T-helper 1 cell treated with Interleukin-12 subunit alpha and Interleukin-12 subunit beta and Interleukin-4 antibody, amounts not matched to agents 30 ng/mL and 1 ng/mL, for 36 hours (primary cell): Measurements from ENCODE around the gene CPT2. TPM values are rescaled to one million over a fixed set of nuclear protein-coding genes. Genes with fewer than 3 reads are reported as not detected.

Experiments
- intact Hi-C: fragments of 100-400 bp; cut with micrococcal nuclease; formaldehyde crosslinking; loops from one replicate; pipeline ENCODE4 v1.15.1; 2024
- total RNA-seq: library from RNA; stranded (reverse); gene quantifications from 2 replicates; pipeline ENCODE4 v1.2.3, GENCODE V29; 2022

CPT2 gene
- 12.4 and 12.9 TPM in 2 replicates for total RNA-seq

DNA sequence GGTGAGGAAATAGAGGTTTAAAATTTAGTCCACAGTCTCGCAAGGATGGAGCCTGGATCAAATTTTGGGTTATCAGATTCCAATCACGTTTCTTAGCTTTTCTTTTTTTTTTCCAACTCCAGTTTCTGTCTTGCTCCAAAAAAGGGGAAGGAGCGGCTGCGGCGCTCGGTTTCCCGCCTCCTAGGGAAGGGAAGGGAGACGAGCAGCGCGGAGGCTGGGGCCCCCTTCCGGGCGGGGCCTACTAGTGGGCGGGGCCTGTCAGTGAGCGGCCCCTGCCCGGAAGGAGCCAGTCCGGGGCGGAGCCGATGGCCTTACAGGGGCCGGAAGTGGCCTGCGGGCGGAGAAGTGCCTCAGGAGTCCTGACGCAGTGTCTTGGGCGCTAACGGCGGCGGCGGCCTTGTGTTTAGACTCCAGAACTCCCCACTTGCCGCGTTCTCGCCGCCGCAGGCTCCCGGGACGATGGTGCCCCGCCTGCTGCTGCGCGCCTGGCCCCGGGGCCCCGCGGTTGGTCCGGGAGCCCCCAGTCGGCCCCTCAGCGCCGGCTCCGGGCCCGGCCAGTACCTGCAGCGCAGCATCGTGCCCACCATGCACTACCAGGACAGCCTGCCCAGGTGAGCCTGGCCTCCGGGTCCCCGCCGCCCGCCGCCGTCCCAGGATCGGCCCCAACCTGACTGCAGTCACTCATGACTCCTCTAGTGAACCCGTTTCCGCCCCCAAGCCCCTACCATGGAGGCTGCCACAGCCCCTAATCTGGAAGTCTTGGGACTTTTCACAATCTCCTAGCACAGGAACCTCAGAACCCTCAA lies at the start of gene CPT2:
TSS of gene CPT2 (plus strand) at position 340 of the 806 bp plus-strand sequence. CDS start at position 460, 120 bp downstream.
- intact Hi-C loops: loop anchor here (1.0 to 5.0 kb wide), 19 partner anchors 14 to 1826 kb away; partner anchors contain the start of genes CC2D1B, CZIB, ECHDC2 and EPS15

DNA sequence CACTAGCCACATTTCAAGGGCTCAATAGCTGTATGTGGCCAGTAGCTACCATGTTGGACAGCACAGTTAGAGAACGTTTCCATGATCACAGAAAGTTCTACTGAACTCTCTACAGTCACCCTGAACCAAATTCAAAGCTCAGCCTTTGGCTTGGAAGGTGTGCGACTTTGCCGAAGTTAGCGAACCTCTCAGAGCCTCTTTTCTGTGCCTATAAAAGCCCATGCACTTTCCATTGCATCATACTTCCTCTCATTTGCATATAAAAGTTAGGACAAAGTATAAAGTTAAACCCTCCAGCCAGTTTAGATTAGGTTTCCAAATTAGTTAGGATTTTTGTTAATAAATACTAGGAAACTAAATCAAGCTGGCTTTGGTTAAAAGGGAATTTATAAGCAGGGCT lies 49.5 kb upstream of the CPT2 start:
- intact Hi-C loops: no loop called here

DNA sequence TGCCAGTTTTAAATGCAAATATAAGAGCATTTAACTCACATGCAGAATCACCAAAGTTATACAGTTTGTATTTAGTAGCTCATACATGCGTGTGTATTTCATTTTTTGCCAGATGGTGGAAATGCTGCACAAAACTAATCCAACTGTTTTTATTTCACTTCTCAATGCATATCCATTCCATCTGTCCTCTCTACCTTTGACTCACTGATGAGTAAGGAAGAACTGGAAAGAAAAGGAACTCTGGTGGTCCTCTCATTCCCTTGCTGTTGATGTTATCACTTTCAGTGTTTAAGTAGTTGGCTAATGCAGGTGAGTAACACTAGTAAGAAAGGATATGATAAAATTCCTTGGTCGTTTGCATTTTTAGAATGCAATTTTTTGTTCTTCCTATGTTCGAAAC lies 48.5 kb upstream of the CPT2 start:
- intact Hi-C loops: no loop called here

DNA sequence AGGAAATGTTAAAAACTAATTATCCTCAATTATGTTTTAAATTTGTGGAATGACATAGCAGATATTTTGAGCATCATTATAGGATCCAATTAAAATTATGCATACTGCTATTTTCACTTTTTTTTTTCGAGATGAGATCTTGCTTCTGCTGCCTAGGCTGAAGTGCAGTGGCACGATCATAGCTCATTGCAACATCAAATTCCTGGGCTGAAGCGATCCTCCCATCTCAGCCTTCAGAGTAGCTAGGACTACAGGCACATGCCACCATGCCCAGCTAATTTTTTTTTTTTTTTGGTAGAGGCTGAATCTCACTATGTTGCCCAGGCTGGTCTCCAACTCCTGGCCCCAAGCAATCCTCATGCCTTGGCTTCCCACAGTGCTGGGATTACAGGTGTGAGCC lies 42.9 kb upstream of the CPT2 start:
- intact Hi-C loops: no loop called here

DNA sequence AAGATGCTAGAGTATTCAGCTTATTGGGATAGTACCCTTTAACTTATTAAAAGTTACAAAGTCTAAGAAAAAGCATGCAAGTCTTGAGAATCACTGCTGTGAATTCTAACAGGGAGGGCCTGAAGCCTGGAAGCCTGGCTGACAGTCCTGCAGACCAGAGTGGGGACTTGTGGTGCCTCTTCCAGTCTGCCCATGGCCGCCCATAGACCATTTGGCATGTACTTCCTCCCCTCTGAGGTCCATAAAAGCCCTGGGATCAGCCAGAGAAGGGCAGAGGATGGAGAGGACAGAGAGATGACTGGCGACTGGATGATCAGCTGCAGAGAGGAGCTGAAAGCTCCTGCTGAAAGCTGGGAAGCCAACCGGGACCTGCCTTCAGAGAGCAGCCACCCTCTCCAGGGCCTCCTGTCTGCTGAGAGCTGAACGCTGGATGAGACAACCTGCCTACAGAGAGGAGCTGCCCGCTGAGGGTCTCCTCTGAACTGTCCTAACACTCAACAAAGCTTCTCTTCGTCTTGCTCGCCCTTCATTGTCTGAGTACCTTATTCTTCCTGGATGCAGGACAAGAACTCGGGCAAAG lies 41.7 kb upstream of the CPT2 start:
- intact Hi-C loops: no loop called here

DNA sequence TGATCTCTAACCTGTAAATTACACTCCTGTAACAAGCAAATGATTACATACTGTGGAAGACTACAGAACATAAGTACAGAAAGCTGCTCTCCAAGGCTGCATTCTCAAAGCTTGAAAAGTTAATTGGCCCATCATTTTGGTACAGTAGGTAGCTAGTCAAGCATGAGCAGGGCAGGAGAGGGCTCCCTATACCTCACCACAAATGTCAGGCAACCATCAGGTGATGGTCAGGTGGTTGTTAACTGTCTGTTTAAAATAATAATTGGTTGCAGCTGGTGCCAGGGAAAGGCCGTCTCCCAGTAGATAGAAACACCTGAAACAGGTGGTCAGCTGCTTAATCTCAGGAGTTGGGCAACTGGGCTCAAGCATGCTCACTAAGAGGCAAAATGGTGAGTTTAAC lies 41.1 kb upstream of the CPT2 start:
- intact Hi-C loops: no loop called here

DNA sequence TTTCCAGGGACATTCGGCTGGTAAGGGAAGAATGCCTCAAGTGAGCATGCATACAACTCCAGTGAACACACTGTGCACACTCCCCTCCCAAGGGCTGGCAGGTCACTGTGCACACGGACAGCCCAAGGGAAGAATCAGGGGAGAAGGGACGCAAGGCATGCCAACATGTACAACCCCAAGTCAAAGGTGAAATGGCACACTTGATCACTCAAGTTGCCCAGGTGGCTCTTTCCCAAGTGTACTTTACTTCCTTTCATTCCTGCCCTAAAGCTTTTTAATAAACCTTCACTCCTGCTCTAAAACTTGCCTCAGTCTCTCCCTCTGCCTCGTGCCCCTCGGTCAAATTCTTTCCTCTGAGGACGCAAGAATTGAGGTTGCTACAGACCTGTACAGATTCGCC lies 40.7 kb upstream of the CPT2 start:
- intact Hi-C loops: no loop called here

DNA sequence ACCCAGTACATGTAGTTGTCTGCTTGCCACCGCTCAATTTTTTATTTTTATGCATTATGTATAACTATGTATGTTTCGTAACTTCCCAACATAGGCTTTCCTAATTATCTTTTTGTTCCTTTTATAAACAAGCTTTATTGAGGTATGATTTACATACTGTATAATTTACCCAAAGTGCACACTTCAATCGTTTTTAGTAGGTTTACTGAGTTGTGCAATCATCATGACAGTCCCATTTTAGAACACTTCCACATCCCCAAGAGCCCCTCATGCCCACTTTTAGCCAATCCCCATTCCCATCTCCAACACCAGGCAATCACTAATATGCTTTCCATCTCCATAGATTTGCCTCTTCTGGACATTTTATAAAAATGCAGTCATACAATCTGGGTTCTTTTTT lies 39.8 kb upstream of the CPT2 start:
- intact Hi-C loops: no loop called here

DNA sequence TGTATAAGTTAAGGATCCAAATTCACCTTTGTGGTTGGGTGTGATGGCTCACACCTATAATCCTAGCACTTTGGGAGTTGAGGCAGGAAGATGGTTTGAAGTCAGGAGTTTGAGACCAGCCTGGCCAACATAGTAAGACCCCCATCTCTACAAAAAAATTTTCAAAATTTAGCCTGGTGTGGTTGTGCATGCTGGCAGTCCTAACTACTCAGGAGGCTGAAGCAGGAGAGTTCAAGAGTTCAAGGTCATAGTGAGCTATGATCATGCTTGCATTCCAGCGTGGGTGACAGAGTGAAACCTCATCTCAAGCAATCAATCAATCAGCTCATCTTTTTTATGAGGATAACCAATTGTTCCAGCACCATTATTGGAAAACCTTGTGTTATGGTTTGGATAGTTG lies 37.7 kb upstream of the CPT2 start:
- intact Hi-C loops: loop anchor here (1.0 kb wide), 1 partner anchor 37 kb away; no protein-coding TSS in a partner anchor

DNA sequence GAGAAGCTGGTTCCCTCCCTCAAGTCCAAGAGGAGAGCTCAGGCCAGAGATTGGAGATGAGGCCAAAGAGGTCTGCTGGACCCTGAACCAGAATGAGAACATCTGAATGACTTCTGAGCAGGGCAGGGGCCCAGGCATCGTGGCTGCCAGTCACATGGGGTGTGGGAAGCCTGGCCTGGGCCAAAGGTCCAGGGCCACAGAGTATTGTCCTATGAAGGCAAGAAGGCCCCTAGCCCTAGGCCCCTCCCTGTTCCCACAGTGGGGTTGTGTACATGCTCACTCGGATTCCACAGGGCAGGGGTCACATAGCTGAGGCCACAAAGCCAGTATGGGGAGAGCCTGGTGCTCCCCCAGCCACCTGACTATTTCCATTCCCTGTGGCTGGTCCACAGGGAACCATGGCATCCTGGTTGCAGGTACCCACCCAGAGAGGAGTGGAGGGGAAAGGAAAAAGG lies 35.7 kb upstream of the CPT2 start:
- intact Hi-C loops: no loop called here

DNA sequence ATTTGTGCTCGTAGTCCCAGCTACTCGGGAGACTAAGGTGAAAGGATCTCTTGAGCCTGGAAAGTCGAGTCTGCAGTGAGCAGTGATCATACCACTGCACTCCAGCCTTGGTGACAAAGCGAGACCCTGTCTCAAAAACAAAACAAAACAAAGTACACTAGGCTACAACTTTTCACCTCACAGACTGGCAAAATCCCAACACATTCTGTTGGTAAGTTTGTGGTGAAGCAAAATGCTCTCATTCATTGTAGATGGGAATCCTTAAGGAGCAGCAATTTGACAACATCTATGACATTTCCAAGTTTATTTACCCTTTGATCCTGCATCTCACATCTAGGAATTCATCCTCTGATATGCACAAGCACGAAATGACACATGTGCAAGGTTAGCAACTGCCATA lies 34.0 kb upstream of the CPT2 start:
- intact Hi-C loops: no loop called here

DNA sequence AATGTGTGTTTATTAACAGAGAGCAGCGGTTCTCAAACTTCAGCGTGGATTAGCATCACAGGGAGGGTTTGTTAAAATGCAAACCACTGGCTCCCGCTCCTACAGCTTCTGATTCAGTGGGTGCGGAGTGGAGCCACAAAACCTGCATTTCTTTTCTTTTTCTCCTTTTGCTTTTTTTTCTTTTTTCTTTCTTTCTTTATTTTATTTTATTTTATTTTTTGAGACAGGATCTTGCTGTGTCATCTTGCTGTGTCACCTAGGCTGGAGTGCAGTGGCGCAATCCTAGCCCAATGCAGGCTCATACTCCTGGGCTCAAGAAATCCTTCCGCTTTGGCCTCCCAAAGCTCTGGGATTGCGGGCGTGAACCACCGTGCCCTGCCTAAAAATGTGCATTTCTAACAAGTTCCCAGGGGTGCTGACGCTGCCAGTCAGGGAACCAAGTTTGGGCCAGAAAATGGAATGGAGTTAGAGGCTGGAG lies 33.3 kb upstream of the CPT2 start:
- intact Hi-C loops: no loop called here

DNA sequence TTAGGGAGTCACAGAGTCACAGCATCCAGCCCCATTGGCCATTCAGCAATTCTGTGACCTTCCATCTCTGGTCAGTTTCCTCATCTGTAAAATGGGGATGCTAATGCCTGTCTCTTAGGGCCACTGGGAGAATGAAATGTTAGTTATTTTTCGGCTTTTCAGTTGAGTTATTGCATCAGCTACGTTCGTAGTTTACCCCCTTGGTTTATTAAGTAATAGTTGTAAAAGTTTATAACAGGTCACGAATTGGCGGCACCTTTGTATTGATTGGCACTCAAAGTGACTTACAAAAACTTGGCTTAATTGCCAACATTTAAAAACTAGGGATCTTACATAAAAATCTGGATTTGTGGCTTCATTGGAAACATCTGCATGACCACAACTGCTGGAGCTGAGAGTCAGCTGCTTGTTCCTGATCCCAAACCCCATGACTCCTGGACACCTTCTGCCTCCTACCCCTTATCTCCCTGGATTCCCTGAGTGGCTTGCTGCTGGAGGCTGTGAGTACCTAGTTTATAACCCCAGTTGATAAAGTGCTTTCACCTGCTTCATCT lies 31.1 kb upstream of the CPT2 start:
- intact Hi-C loops: no loop called here

DNA sequence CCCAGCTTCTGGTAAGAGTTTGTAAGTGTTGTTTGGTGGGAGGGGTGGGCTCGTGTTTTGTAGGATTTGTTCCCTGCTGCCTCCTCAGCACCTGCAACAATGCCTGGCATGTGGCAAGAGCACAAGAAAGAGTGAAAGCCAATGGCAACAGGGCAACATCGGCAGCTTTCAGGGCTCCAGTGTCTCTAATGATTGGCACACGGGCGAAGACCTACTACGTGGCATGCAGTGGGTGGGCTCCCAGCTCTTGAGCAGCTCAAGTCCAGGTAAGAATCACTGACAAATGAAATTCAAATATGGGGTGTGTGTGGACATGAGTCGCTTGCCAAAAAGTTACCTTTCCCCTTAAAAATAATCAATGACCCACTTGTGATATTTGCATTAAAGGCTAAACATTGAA lies 30.3 kb upstream of the CPT2 start:
- intact Hi-C loops: no loop called here

DNA sequence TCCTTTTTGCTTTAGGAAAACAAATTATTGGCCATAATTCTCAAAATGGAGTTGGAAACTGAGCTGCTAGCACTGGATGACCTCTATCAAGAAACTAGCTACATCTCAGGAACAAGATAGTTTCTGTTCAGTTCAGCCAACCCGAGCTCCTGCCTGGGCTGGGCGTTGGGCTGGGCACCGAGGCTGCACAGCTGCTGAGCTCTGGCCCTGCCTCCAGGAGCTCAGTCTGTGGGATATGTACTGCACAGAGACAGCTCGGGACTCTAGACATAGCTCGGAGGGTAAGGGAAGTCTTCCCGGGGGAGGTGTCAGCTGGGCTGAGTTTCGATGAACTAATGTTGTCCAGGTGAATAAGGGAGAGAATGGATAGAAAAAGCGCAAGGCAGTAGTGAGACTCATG lies 29.7 kb upstream of the CPT2 start:
- intact Hi-C loops: no loop called here

DNA sequence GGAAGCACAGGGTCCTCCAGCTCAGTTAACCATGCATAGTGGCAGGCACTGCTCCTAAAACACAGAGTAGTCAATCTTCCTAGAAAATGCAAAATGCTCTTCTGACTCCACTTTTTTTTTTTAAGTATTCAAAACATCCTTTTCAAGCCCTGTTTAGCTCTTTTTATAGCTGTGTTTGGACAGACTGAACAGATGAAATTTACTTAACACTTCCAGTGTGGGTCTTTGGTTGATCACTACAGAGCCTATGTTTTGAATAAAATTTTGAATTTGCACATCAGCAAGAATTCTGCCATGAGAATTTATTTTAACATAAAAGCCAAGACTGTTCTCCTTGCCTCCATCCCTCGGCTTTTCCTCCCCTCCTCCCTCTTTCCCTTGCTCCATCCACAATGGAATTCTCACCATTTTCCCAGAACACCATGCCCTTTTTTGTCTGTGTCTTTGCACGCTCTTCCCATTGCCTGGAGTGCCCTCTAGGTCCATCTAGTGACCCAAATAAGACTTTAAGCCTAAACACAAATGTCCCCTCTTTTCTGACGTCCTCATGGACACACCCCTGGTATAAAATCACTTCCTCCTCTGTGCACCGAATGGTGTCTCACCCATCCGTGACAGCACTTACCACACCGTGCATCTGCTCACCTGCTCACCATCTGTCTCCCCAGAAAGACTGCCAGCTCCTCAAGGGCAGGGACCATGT lies 24.0 kb upstream of the CPT2 start:
- intact Hi-C loops: no loop called here

DNA sequence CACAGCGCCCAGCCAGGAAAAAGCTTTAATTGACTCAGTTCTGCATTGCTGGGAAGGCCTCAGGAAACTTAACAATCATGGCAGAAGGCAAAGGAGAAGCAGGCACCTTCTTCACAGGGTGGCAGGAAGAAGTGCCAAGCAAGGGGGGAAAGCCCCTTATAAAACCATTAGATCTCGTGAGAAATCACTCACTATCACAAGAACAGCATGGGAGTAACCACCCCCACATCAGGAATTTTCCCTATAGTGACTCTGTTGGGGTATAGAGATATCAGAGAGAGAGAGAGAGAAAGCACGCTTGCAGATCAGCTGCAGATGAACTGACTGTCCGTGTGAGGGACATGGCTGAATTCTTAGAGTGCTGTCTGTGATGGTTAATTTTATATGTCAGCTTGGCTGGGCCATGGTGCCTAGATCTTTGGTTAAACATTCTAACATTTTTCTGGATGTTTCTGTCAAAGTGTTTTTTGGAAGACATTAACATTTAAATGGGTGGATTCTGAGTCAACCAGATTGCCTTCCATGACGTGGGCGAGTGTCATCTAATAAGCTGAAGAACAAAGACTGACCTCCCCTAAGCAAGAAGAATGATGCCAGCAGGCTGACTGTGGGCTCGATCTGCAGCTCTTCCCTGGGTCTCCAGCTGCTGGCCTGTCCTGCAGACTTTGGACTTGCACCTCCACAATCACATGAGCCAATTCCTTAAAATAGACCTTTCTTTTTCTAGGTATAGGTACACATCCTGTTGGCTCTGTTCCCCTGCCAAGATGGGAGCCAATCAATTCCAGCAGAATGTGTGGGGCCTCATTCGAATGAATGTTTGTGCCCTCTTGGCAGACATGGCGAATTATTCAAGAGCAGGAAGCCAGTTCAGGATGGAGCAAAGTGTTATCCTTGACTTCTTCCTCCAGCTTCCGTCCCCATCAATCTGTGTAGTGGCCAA lies 21.4 kb upstream of the CPT2 start:
- intact Hi-C loops: no loop called here

DNA sequence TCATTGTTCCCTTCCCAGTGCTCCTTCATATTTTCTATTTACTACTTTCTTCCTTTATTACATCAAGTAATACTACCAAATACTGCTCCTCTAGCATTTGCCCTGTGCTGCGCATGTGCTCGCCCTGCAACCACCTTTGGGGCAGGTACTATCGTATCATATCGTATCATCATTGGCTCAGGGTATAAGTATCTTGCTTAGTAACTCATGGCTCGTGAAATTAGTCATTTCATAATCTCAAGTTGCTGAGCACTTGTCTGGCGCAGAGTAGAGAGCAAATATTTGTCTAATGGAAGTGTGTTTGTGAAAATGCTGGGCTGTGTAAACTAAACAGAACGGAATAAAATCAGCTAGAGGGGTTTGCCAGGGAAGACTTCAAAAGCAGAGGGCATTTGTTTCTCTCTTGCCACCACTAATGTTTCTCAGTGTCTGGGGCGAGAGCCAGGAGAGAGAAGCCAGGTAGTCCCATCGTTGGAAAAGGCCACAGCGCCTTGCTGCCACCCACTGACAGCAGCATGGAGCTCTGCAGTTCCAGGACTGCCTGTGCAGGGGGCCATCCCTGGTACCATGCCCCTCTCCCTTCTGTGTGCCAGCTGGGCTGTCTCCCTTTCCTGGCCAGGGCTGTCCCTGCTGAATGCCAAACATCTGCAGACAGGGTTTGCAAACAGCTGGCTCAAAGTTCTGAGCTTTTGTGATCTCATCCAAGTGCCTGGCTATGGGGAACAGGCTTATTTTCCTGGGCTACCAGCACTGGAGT lies 20.0 kb upstream of the CPT2 start:
- intact Hi-C loops: no loop called here

DNA sequence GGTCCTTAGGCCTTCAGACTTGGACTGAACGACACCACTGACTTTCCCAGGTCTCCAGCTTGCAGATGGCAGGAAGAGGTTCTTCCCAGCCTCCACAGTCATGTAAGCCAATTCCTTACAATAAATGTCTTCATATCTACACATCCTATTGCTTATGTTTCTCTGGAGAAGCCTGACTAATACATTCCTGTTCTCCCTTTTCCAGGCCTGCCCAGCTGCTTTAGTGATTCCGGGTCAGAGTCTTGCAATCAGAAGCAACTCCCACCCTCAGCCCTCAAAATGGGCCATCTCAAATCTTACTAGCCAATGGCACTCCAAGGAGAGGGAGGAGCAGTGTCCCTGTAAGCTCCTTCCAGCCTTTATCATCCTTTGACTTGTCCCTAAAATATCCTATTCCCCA lies 16.4 kb upstream of the CPT2 start:
- intact Hi-C loops: no loop called here

DNA sequence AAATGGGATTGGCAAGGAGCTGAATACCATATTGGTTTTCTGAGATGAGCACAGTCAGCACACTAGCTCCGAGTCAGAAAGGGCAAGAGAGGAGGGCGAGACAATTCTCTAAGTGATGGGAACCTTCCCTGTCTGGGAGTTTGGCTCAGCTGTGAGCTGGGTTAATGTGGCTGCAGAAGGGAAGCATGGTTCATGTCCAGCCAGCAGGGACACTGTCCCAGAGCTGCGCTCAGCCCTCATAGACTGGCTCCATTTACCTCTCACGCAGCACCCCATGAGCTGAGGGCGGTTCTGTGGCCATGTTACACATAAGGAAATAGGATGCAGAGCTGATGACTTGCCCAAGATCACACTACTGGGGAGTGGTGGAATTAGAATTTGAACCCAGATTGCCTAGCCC lies 15.7 kb upstream of the CPT2 start:
- intact Hi-C loops: no loop called here
